DMS 273 (cell line): ENCODE measurements around the gene LRRC19.

Experiments used
- DNase-seq: peaks from one replicate; lab custom pipeline; 2025; ENCODE audit not compliant: unreplicated experiment; lab: John Stamatoyannopoulos, UW

LRRC19 gene, protein sequence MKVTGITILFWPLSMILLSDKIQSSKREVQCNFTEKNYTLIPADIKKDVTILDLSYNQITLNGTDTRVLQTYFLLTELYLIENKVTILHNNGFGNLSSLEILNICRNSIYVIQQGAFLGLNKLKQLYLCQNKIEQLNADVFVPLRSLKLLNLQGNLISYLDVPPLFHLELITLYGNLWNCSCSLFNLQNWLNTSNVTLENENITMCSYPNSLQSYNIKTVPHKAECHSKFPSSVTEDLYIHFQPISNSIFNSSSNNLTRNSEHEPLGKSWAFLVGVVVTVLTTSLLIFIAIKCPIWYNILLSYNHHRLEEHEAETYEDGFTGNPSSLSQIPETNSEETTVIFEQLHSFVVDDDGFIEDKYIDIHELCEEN

DNA sequence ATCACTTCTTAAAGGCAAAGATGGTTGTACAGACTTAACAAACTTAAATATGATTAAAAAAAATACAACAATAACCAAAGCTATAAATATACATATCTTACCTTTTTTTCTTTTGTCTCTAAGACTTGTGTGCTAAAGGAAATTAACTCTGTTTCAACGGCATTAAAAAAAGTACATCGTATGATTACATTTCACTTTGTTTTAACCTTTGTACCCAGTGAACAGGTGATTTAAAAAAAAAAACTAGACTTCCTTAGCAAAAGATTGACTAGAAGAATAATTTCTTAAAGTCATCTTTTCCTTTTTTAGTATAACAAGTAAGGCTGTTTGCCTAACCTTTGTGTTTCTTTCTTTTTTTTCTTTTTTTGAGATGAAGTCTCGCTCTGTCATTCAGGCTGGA, at the start of gene LRRC19:
Gene LRRC19, minus strand, starts transcription at position 182 of the 400 bp plus-strand sequence. CDS start 5,978 bp downstream, outside the sequence.
- no peak for DNase-seq

DNA sequence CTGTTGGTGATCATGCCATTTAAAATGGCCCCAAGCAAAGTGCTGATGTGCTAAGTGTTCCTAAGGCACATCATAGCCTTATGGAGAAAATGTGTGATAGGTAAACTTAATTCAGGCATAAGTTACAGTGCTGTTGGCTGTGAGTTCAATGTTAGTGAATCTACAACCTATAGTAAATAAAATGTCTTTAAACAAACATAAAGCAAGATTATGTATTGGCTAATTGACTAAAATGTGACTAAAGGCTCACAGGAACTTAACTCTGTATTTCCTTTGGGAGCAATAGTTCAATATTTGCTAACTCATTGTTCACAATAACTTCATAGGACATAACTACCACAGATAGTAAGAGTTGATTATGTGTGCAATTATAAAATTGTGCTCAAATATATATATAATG, 49.4 kb upstream of the LRRC19 start:
- no peak for DNase-seq

DNA sequence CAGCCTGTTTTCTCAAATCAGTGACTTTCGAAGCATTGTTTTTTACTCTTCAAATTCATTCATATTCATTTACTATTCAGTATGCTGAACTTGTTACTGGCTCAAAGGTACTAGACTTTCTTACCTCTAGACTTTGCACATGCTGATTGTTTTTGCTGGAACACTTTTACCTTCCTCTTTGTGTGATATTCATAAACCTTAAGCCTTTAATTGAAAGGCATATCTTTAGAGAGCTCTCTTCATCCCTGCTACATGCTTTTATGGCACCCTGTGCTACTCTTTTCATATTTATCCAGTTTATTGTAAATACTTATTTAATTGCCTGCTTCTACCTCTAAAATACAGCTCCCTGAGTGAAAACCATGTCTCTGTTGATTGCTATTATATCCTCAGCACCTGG, 48.7 kb upstream of the LRRC19 start:
- no peak for DNase-seq

DNA sequence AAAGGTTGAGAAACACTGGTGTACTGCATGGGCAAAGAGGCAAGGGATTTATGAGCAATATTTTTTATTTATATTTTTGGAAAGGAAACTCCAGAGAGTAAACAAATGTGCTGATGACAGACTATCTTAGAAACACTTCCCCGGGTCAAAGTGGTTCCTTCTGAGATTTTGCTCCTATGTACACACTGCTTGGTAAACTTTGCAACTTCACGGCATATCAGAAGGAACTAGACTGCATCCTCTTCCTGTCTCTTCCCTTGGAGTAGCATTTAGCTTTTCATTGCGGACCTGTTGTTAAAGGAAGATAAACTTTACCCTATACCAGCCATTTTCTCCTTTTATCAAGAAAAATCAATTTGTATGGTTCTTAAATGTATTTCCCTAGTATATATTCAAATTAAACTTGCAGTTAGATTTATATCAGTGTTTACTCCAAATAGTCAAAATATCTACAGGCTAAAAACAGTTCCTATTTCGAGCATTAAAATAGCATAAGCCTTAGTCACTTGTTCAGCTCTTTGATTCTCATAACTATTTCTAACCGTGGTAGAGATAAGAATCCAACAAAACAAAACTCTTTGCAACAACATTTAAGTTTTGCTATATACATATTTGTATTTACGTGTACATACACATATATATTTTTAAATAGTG, 48.0 kb upstream of the LRRC19 start:
- DNase-seq, result no peak

DNA sequence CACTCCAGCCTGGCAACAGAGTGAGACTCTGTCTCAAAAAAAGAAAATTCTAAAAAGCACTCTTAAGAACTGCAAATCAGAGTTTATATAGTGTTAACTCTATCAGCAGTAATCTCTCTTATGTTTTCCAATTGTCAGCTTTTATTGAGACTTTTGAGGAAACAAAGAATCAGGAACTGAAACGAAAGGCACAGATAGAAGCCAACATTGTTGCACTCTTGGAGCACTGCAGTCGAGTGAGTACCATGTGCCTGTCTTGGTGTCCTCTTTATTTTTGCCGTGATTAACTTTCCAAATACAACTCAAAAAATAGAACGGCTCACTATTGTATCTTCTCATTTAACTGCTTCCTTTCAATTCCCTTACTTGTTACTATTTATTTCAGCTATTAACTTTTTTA, 41.7 kb upstream of the LRRC19 start:
- DNase-seq, result no peak

DNA sequence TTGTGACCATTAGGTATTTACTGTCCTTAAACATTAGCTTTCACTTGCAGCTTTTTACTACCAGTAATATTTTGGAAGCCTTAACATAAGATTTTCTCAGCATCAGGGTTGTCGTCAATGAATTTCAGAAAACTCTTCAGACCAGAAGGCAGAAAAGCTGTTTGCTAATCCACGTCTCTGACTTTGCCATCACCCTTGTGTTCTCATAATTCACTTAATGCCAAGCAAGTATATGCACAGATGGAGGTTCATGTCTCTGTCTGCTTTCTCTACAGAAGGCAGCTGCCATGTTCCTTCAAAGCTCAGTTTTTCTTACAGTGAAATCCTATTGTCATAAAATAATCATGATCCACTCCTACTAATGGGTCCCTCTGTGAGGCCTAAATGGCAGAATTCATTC, 37.7 kb upstream of the LRRC19 start:
- no peak for DNase-seq

DNA sequence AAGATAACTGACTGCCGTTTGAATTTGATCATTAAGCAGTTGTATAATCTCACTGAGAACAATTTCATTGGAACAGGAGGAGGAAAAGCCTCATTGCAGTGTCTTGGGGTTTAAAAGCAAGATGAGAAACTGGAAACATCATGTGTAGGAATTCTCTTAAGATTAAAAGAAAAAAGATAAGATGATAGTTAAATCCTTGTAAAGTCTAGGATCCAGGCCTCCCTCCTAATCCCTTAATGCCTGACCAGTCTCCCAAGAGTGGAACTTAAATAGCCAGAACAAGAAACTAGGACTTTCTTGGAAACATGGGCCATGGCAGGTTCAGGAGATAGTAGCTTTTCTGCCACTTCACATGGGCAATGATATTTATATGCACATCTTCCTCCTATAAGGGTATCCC, 37.0 kb upstream of the LRRC19 start:
- no peak for DNase-seq

DNA sequence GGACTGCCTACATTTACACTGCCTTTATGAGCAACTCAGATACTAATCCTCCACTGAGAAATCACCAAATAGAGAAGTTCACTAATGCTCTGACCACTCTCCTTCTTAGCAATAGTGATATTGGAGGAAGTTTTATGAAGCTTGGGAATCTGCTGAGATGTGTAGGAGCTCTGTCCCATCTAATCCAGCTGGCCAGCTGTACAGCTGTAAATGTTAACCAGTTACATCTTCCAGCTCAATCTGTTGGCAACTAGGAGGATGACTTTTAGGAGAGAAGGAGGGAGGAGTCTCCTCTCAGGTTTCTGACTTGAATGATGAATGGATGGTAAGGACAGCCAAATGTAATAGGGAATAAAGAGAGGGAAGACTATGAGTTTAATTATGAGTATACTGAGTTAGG, 36.3 kb upstream of the LRRC19 start:
- DNase-seq, result no peak

DNA sequence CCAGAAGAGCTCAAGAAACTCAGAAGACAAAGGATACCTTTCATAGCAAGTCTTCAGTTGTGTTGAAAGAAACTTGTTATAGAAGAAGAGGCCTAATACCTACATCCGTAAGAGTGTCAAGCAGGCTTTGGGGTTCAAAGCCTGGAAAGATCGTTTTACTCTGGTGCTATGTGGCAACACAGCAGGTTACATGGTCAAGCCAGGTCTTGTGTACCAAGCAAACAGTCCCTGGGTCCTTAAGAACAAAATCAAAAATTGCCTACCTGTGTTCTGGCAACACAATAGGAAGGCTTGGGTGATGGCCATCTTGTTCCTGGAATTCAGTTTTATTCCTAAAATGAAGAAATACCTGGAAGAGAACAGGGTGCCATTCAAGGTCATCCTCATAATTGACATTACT, 32.0 kb upstream of the LRRC19 start:
- DNase-seq, result no peak

DNA sequence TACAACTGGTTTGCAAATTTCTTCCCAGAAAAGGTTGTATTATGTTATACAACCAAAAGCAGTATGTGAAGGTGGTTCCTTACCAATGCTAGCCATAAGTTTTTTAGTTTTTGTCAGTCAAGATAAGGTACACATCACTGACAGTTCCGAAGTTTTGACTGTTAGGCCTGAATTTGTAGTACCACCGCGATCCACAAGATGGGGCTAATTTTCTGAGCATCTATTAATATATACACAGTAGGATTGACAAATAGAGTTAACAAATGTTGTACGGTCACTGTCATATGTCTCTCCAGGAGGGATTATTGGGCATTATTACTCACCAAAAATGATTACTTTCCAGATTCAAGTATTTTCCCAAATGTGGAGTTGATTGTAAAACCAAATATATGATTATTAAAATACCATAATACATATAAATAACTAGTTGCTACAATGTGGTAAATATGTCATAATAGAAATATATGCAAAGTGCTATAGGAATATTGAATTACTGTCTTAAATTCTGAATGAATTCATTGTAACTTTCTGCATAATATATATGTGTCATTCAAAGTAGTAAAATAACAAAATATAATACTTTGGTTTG, 28.4 kb upstream of the LRRC19 start:
- peak; percentile 70 for DNase-seq

DNA sequence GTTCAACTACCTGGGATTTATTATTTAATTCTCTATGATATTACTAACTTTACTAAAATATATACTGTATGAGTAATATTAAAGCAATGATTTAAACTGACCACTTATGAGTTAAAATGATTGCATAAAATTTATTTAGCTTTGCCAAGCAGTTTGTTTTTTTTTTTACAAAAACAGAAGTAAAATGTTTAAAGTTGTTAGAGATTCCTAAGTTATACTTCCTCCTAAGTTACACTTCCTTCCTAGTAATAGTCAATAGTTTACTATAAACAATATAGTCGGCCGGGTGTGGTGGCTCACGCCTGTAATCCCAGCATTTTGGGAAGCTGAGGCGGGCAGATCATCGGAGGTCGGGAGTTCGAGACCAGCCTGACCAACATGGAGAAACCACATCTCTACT, 23.7 kb upstream of the LRRC19 start:
- no peak for DNase-seq

DNA sequence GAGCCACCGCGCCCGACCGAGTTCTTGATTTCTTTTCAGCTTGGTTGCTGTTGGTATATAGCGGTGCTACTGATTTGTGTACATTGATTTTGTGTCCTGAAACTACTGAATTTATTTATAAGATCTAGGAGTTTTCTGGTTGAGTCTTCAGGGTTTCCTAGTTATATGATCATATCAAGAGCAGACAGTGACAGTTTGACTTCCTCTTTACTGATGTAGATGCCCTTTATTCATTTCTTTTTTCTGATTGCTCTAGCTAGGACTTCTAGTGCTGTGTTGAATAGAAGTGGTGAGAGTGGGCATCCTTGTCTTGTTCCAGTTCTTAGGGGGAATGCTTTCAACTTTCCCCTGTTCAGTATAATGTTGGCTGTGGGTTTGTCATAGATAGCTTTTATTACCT, 17.4 kb upstream of the LRRC19 start:
- DNase-seq, result no peak

DNA sequence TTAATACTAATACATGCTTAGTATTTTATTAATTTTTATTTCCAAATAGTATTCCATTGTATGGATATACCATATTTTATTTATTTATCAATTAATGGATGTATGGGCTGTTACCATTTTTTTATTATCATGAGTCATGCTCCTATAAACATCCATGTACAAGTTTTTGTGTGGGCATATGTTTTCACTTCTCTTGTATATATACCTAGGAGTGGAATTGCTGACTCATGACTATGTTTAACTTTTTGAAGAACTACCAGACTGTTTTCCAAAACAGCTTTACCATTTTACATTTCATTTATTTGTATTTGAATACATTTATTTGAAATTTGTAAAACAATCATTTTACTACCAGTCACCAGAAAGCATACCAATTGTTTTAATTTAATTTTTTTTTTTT, 14.1 kb upstream of the LRRC19 start:
- no peak for DNase-seq

DNA sequence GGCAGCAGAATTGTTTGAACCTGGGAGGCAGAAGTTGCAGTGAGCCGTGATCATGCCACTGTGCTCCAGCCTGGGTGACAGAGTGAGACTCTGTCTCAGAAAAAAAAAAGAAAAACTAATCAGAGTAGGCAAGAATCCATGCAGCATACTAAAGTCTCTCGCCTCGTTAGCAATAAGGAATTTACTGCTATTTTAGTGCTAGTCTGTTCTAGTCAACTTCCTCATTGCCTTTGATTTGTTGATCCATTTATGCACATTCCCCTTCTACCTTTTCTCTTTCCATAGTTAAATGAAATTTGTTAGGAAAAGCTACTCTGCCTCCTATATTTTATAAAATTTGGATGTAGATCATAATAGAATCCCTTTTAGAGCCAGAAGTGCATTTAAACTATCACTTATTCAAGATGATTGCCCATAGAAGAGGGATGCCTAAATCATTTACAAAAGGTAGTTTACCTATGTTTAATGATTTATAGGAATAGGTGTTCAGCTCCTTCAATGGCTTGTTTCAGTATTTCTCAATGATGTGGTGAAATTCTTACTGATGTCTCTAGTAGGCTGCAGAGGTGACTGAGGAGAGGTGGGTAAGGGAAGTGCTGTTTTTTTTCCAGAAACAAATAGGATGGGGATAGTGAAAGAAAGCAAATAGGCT, 1.9 kb downstream of the LRRC19 start:
- DNase-seq, result no peak

DNA sequence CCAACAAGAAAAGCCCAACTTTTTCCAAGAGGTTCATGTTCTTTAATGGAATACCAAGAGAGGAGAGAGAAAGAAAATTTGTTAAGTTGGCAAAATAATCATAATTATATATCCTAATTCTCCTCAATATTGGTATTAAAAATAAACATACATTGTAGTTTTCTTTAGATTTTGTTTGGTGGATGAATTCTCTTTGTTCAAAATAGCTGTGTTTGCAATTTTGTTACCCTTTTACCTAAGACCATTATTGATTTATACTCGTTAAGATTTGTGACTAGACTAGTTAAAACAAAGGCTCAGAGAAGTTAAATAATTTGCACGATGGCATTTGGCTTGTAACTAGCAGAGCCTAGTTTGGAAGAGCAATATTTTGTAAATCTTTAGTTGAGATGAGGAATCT, 9.7 kb downstream of the LRRC19 start:
- DNase-seq, result no peak

DNA sequence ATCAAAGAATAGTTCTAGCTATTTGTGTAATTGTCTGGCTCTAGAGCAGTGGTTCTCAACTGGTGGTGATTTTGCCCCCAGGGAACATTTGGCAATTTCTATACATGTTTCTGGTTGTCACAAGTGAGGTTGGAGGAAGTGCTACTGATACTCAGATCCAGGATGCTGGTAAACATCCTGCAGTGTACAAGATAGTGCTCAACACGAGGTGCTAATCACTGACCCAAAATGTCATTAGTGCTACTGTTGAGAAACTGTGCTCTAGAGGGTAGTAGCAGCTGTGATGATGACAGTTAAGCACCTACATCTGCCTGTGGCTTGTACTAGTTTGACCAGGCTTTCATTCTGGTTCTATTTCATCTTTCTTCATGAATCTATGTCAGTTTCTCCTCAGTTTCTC, 22.1 kb downstream of the LRRC19 start:
- DNase-seq, result no peak

DNA sequence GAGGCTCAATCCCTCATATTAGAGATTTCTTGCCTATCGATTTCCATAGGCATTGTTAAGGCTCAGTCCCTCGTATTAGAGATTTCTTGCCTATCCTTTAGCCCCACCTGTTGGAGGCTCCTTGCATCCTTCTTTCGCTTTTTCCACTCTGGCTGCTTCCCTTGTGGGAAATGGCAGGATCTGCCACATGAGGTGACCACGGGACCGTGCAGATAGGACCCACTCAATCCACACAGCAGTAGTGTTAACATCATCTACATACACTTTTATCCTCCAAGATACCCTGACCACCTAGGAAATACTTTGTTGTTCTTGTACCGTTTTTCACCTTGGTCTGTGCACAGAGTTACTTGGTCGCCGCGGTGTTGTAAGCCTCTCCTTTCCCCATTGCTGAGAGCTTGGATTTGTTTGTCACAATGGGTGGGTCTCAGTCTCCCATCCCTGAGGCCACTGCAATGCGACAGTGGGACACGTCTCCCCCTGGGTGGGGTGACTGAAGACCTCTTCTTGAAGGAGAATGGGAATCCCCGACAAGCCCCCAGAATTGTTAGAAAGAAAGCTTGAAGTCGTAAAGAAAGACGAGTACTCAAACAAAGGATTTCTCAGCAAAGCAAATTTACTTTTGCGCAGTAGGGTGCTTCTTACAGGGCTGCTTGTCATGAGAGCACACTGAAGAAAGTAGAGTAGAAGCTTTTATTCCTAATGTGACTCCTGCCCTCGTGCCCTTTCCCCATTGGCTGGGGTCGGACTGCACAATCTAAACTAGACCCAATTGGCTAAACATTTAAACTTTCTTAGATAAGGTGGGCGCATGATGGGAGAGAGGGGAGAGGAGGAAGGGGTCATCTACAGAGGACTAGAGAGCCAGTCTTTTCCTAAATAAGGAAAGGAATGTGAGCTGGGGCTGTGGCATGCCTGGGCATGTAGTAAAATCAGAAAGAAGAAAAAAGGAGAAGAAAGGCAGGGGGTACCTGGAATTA, 29.5 kb downstream of the LRRC19 start:
- DNase-seq, result peak; percentile 58

DNA sequence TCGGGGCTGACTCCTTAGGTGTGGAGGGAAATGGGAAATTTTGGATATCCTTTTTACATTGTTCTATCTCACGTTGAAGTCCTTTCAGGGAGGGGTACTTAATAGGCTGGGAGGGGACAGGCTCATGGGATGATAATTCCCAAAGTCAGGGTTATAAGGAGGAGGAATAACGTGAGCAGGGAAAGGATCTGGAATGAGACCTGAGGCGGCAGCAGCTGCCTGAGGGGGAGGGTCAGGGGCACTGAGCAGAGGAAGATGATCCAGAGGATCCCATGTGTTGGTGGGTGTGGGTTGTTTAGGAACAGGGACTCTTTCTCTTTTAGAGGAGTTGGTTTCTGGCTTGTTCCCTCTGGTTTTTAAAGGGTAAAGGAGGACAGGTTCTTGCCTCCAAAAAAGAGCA, 30.5 kb downstream of the LRRC19 start:
- no peak for DNase-seq

DNA sequence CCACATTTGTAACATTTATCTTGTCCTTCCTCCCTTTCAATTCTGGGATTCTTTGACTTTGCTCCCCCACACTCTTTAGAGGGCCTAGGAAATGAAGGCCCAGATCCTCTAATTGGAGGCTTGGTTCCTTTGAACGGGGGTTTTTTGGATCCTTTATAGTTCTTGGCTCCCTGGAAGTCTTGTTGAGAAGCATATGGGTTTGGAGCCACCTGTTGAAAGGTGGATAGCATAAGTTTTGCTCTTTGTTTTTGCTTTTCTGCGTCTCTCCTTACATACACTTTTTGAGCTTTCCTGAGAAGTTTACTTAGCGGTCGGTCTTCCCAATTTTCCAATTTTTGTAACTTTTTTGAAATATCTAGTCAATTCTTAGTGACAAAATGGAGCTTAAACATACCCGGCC, 31.5 kb downstream of the LRRC19 start:
- DNase-seq, result no peak

DNA sequence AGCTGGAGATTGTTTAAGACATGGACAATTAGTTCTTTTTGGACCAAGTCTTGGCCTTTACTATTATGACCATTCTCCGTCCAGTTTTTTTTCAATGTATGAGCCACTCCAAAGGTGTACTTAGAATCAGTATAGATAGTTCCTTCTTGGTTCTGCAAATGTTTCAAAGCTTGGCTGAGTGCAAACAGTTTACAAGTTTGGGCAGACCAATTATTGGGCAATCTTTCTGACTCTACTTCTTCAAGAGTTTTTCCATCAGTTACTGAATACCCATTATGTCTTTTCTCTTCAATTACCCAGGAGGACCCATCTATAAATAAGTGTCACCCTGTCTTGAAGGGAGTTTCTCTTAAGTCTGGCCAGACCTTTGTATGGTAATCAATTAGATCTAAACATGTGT, 33.8 kb downstream of the LRRC19 start:
- DNase-seq, result no peak

DNA sequence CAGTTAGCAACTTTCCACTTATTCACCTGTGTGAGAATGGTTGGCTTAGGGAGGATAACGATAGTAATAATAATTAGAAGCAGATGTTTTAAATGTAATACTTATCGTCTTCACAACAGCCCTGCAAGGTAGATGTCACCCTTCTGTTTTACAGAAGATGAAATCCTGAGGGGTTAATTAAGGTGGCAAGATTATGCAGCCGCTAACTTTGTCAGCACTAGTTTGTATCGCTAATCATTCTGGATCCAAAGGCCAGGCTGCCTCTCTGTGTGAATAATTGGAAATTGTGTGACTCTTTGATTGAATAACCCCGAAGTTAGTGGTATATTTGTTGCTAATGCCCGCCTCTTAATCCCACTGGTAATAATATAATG, 48.6 kb downstream of the LRRC19 start:
- peak; percentile 54 for DNase-seq
